Measurements from ENCODE around the gene AMN1. TPM values are rescaled to one million over a fixed set of nuclear protein-coding genes. Genes with fewer than 3 reads are reported as not detected.

Gene AMN1
- polyA plus RNA-seq, 1 donor (not counting 4 experiments of a cell fraction or from before 2014, with no cell fraction given), result 11.3 TPM

DNA sequence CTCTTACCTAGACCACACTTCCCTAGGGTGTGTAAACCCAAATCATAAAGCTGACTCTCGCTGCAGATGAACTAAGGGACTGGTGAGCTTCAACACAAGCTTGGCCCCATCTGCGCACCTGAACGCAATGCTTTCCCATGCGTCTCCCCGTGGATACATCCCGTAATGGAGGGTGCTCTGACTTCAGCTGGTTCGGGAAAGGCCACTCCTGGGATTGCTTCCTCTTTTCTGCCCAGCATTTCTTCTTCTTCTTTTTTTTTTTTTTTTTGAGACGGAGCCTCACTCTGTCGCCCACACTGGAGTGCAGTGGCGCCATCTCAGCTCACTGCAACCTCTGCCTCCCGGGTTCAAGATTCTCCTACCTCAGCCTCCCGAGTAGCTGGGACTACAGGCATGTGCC lies 97.0 kb downstream of the AMN1 start:
- H3K27ac ChIP-seq (ENCODE audit: control insufficient read depth, insufficient read depth, low read length), result no peak overlapping the region
- H2AFZ ChIP-seq (ENCODE audit: control insufficient read depth, low read length), result no peak overlapping the region
- TF ChIP-seq, protein P1, sequence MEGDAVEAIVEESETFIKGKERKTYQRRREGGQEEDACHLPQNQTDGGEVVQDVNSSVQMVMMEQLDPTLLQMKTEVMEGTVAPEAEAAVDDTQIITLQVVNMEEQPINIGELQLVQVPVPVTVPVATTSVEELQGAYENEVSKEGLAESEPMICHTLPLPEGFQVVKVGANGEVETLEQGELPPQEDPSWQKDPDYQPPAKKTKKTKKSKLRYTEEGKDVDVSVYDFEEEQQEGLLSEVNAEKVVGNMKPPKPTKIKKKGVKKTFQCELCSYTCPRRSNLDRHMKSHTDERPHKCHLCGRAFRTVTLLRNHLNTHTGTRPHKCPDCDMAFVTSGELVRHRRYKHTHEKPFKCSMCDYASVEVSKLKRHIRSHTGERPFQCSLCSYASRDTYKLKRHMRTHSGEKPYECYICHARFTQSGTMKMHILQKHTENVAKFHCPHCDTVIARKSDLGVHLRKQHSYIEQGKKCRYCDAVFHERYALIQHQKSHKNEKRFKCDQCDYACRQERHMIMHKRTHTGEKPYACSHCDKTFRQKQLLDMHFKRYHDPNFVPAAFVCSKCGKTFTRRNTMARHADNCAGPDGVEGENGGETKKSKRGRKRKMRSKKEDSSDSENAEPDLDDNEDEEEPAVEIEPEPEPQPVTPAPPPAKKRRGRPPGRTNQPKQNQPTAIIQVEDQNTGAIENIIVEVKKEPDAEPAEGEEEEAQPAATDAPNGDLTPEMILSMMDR (optimal IDR thresholded peaks at IDR 0.05 in 1 of 3, IDR thresholded peaks at IDR 0.05 in 1 of 3, conservative IDR thresholded peaks at IDR 0.05 in 1 of 3; ENCODE audit: extremely low read depth in 1 of 3, insufficient read depth in 2 of 3, low read length in 3 of 3), result no peak
- no peak for TF ChIP-seq EZH2 (IDR thresholded peaks at IDR 0.05; ENCODE audit: low read length)
- H3K36me3 ChIP-seq (ENCODE audit: control insufficient read depth in 2 of 2, extremely low read depth in 1 of 2, insufficient read depth in 2 of 2, low read length in 2 of 2), result no peaks in the 10 kb centered on the region
- H3K27me3 ChIP-seq (ENCODE audit: control insufficient read depth, extremely low read depth, insufficient read depth, low read length), result no peaks in the 10 kb centered on the region
- H3K9ac ChIP-seq (ENCODE audit: control insufficient read depth, extremely low read depth, insufficient read depth, low read length), result no peak overlapping the region
- no peaks in the 10 kb centered on the region for H3K9me3 ChIP-seq (ENCODE audit: control insufficient read depth, low read depth, low read length)
- no peaks in the 10 kb centered on the region for H4K20me1 ChIP-seq (ENCODE audit: control insufficient read depth, extremely low read depth, insufficient read depth, low read length)
- no peak overlapping the region for H3K4me3 ChIP-seq (ENCODE audit: control insufficient read depth in 2 of 3, extremely low read depth in 1 of 3, insufficient read depth in 2 of 3, low read depth in 1 of 3, low read length in 3 of 3)
- no peak overlapping the region for H3K4me2 ChIP-seq (ENCODE audit: control insufficient read depth, extremely low read depth, insufficient read depth, low read depth, low read length)
- H3K9me1 ChIP-seq (ENCODE audit: control insufficient read depth, extremely low read depth, insufficient read depth, low read length), result no peaks in the 10 kb centered on the region
- H3K4me1 ChIP-seq (ENCODE audit: control insufficient read depth, extremely low read depth, insufficient read depth, low read length), result no peaks in the 10 kb centered on the region
- FAIRE-seq, result no peak
- DNase-seq (ENCODE audit: low read depth, low spot score), result no peak
- H3K79me2 ChIP-seq (ENCODE audit: control insufficient read depth, insufficient read depth, low read length), result no peaks in the 10 kb centered on the region
- dilution Hi-C loops (cut with MboI; ENCODE audit: extremely low pct_ligation_motif_present, low sequenced_read_pairs), result no loop called here

- H3K4me2 ChIP-seq (ENCODE audit: control insufficient read depth, extremely low read depth, insufficient read depth, low read depth, low read length), result no peak overlapping the region
- no peaks in the 10 kb centered on the region for H4K20me1 ChIP-seq (ENCODE audit: control insufficient read depth, extremely low read depth, insufficient read depth, low read length)
- no peaks in the 10 kb centered on the region for H3K9me1 ChIP-seq (ENCODE audit: control insufficient read depth, extremely low read depth, insufficient read depth, low read length)
- FAIRE-seq, result no peak
- dilution Hi-C loops (cut with MboI; ENCODE audit: extremely low pct_ligation_motif_present, low sequenced_read_pairs), result no loop called here
- DNase-seq (ENCODE audit: low read depth, low spot score), result no peak
- no peak overlapping the region for H3K9ac ChIP-seq (ENCODE audit: control insufficient read depth, extremely low read depth, insufficient read depth, low read length)
- no peaks in the 10 kb centered on the region for H3K79me2 ChIP-seq (ENCODE audit: control insufficient read depth, insufficient read depth, low read length)
- no peaks in the 10 kb centered on the region for H3K9me3 ChIP-seq (ENCODE audit: control insufficient read depth, low read depth, low read length)
- H2AFZ ChIP-seq (ENCODE audit: control insufficient read depth, low read length), result no peak overlapping the region
- H3K4me1 ChIP-seq (ENCODE audit: control insufficient read depth, extremely low read depth, insufficient read depth, low read length), result no peaks in the 10 kb centered on the region
- no peaks in the 10 kb centered on the region for H3K36me3 ChIP-seq (ENCODE audit: control insufficient read depth in 2 of 2, extremely low read depth in 1 of 2, insufficient read depth in 2 of 2, low read length in 2 of 2)
- no peak for TF ChIP-seq EZH2 (IDR thresholded peaks at IDR 0.05; ENCODE audit: low read length)
- TF ChIP-seq, protein P1 (optimal IDR thresholded peaks at IDR 0.05 in 1 of 3, IDR thresholded peaks at IDR 0.05 in 1 of 3, conservative IDR thresholded peaks at IDR 0.05 in 1 of 3; ENCODE audit: extremely low read depth in 1 of 3, insufficient read depth in 2 of 3, low read length in 3 of 3), result no peak
- H3K27ac ChIP-seq (ENCODE audit: control insufficient read depth, insufficient read depth, low read length), result no peak overlapping the region
- H3K4me3 ChIP-seq (ENCODE audit: control insufficient read depth in 2 of 3, extremely low read depth in 1 of 3, insufficient read depth in 2 of 3, low read depth in 1 of 3, low read length in 3 of 3), result no peak overlapping the region
- H3K27me3 ChIP-seq (ENCODE audit: control insufficient read depth, extremely low read depth, insufficient read depth, low read length), result no peaks in the 10 kb centered on the region
Observed at GRCh38 chr12:31631023-31631724, 97.6 kb downstream of the AMN1 start.

Data from keratinocyte (primary cell).